Dedifferentiated amniotic fluid mesenchymal stem cell (primary cell): ENCODE results near the gene GFRA1.
A peak's percentile ranks its signal among the peaks of the same experiment; 100 is the strongest.

ENCODE experiments used
- DNase-seq: peaks from one replicate; pipeline ENCODE4 v3.0.0-alpha.2; 2016; ENCODE audit errors: extremely low spot score

The GFRA1 gene

DNA sequence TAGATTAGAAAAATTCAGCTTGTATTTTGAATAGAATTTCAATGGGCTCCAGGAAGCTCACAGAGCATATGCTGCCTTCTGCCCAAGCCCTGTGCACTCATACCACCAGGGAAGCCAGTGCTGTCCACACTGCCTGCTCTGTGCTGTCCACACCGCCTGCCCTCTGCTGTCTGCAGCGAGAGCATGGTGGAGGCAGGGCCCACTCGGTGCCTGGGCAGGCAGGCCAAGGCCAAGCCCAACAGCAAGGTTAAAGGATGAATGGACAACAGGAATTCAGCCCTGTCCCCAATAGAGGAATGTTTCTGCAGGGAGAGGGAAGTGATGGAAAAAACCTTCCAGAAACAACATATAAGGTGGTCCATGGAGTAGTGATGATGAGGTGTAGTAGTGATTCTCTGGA is 146.8 kb downstream of the GFRA1 start:
- DNase-seq: no peak

DNA sequence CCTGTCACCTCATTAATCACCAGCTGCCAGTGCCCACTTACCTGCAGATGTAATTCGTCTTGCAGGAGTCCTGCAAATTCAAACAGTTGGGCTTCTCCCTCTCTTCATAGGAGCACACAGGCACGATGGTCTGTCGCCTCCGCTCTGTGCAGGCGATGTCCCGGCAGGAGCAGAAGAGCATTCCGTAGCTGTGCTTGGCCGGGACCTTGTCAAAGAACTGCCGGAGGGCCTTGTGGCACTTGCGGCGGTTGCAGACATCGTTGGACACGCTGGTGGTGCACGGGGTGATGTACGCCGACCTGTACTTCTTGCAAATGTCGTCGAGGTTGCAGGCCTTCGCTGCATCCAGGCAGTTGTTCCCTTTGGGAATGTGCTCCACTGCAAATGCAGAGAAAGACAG is 147.8 kb downstream of the GFRA1 start:
- DNase-seq: no peak

DNA sequence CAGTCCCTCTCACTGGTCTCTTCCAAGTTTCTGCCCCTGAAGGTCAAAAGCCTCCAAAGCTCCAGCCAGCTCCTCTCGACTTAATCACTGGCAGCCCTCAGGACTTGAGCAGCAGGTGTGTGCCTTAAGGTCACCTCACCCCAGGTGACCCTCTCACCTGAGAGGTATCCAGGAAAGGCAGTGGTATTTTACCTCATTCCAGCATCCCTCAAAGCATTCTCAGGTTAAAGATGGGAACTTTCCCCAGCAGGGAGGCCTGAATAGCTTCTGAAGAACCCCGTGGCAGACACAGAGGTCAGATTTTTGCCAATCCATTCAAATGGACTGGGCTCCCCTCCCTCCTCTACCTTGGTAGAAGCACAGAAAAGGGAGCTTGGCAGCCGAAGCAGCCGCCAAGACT is 148.2 kb downstream of the GFRA1 start:
- DNase-seq: no peak

DNA sequence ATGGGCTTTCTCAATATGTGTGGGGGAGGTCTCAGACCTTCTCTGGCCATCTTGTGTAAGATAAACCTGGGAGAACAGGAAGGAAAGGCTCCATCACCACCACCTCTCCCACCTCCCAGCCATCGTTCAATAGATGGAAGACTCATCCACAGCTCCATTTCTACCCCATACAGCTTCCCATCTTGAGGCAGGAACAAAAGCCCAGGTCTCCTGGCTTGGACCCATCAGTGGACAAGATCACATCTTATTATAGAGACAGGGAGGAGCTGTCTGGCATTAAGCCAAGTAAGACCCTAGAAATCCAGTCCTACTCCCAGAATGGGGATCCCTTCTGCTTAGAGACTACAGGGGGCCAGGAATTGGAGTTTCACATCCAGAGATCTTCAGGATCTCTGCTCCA is 150.3 kb downstream of the GFRA1 start:
- no peak for DNase-seq

DNA sequence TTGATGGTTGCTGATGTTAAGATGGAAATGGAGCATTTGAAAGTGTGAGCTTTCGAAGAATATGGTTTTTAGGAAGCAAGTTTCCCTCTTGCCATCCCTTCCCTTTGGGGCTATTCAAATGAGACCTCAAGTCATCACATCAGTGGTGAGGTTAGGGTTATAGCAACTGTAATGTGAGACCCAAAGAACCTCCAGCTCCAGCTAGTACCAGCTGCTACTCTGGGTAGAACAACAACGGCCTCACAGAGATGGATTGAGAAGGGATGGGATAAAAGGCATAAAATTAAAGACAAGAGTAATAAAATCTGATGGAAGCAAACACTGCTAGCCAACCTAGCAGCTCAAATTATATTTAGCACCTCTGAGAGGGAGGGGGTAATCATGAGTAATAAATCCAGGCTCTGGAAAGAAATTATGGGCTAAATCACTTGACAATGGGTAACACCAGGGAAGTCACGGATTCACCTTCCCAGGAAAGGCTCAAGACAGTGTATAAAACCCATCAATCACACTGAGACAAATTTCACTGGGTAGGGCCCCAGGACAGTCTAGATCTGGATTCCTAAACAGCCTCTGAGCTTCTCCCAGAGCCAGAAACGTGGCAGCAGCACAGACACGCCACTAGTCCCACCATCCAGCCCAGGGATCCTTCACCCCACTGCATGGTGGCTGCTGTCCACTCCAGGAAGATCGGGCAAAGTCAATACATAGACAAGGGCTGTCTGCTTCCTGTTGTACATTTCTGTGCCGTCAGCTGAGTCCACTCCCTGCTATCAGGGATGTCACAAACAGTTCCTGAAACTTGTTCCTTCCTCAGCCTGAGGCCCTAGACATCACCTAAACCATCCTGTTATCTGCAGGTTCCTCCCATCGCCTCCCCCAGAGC is 151.1 kb downstream of the GFRA1 start:
- DNase-seq: no peak

DNA sequence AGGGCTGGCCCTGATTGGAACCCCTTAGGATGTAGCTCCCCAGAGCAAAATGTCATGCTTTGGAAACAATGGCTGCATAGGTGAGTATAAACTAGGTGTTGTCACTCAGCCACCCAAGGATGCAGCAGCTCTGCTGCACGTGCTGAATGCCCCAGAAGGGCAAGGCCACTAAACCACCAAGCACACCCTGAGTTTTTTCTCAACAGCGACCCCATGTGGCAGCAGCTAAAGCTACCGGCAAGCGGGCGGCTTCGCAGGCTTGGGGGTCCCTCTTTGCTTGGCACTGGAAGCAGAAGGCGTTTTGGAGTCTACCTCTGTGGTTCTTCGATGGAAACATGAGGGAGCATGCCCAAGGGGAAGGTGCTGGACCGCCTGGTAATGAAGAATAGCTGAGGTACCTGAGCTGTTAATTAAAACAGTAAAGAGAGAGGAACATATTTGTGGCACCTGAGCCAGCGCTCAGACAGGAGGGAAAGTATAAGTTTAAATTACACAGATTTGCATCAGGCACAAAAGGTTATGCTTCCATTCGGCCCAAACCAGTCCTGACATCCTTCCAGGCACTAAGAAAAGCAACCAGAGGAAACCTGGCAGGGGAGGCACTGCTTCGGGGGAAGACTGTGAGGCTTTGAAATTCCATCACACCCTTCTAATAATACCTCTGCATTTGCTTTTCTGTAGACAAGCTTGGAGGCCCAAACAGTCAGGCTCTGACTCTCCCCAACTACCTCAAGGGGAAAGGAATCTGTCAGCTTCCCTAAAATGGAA is 152.1 kb downstream of the GFRA1 start:
- no peak for DNase-seq

DNA sequence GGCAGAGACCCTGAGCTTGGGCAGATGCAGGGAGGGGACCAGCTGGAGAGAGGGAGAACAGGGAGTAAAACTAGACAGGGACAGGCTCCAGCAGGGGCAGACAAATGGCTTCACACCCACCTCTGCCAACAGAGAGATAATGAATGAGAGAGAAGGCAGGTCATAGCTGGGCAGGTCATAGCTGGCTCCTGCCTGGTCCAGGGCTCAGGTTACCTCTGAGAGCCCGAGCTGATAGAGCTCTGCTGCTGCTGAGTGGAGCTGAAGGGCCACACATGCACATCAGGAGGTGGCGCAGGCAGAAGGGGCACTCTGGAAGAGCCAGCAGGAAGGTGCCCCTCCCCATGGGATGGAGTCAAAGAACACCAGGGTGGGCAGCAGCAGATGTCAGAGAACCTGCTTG is 154.2 kb downstream of the GFRA1 start:
- DNase-seq: no peak

DNA sequence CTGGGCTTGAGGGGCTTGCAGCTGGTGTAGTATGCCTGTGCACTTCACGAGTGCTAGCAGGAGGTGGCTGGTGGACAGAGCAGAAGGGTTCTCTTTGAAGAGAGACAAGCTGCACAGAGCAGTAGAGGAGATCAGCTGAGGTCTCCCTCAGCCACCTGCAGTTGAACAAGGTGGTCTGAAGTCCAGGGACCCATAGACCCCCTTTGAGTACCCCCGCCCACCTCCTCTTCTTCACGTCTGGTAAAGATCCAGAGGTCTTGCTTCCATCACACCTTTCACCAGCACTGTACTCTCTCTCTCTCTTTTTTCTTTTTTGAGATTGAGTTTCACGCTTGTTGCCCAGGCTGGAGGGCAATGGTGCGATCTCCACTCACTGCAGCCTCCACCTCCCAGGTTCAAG is 157.2 kb downstream of the GFRA1 start:
- DNase-seq: no peak

DNA sequence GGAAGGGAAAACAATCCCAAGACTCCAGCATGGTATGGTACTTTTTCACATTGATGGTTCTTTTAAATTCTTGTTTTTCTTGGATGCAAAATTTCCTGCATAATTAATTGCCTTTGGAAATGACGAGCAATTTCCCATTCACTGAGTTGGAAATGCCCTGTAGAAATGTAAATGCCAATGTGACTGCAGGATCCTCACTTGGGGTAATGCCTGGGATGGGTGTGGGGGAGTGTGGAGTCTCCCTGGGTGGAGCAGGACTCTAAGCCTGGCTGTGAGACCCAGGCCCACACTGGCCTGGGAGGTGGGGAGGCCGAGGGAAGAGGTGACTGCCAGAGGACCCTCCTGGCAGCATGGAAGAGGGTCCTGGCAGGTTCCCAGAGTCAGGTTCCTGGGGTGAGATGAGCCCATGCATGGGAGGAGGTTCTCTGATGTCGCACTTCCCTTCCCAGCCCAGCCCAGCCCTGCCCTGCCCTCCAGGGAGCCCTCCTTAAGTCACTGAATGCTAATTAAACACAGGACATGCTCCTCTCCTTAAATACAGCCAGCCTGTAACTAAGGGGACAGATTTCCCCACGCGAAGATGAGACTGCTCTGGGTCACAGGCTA is 157.9 kb downstream of the GFRA1 start:
- no peak for DNase-seq

DNA sequence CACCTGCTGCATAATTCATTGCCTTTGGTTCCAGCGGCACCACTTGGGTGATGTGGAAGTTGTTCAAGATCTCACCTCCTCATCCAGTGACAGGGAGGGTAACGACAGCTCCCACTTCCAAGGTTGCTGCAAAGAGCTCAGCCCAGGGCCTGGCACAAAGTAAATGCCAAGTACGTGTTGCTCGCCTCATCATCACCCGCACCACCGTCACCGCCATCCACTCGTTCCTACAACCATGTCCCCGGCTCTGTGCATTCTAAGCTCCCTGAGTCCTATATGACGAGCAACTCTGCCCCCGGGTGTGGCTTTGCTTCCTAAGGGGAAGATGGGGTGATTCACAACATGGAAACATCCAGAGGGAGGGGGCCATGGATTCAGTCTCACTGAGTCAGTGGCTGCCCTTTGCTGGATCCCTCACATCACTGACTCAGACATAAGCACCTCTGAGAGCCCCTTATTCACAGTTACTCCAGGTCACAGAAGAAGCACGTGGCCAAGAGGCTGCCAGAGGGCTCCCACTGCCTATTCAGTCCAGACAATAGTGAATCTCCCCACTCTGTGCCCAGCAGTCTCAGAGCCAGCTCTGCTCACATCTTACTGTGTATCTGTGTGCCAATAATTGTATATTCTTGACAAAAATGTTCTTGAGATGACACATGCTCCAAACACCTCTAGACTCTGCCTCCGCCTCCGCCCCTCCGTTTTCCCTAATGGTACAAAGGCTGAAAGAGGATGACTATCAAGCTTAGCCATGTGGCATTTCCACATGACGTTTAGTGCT is 159.1 kb downstream of the GFRA1 start:
- DNase-seq: peak; percentile 20

DNA sequence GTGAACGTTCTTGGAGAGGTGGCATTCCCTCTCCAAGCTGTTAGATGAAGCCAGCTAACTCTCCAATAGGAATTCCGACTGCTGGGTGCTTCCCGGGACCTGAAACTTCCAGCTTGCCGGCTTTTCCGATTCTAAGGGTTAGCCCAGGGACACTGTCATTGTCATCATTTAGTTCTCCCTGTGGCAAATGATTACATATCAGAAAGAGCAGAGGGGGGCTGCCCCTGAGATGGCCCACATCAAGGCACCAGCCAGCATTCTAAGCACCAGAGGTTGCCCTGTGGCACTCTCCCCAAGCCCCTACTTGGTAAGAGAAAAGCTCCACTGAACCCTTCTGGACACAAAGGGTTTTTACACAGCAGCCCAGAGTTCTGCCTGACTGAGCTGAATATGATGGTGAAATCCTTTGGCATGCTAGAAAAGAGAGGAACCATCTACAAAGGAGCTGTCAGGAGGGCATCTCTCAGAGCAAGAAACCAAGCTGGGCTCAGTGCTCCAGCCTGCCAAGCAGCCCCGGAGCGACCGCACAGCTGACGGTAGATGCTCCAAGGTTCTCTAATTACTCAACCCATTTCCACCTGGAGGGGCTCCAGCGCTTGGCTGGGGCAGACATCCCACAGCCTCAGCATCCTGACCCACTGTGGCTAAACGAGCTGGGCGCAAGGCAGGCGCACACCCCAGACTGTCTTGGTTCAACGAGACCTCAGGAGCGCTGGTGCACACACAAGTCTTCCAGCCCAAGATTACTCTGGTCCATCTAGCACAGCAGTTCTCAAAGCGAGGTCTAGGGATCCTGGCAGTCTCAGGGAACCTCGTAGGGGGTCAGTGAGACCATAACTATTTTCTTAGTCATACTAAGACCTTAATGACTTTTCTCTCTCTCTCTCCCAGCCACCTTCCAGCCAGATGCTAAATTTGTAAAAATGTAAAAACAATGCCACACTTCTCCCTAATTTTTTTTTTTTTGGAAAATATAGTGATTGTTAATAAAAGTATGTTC is 160.5 kb downstream of the GFRA1 start:
- DNase-seq: no peak

DNA sequence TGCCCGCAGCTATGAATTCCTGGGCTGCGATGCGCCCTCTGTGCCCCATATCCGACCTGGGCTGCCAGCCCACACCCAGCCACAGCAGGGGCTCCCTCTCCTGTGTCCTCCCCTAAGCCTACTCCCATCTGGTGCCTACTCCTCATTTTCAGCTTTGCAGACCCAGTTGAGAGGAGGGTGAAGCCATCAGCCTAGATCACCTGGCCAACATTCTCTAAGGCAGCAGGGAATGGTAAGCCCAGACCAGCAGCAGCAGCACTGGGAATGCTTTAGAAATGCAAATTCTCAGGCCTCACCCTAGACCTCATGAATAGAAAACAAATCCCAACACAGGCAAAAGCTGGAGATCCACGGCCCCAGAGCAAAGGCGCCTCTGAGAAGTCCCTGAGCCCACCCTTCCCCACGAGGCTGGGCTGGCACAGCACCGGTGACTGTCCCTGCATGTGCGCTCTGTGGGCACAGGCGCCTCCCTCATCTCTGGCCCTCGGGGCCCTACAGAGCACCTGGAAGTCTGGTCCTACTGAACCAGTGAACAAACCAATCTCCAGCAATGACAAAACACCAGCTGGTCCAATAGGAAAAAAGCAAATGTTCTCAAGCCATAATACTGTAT is 161.4 kb downstream of the GFRA1 start:
- DNase-seq: no peak

DNA sequence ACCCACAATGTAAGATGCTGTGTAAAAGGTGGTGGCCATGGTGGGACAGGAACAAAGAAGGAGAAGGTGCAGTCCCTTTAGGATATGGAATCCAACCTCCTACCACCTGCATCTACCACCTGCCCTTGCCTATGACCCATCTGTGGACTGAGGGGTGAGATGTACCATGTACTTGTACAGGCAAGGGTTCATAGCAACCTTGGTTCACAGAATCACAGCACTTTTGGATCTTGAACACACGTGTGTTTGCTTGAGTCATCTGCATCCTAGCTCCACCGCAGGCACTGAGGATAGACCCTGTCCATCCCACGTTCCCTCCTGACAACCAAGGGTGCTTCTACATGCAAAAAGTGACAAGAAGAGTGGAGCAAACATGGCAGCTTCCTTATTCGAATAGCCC is 162.3 kb downstream of the GFRA1 start:
- DNase-seq: no peak

DNA sequence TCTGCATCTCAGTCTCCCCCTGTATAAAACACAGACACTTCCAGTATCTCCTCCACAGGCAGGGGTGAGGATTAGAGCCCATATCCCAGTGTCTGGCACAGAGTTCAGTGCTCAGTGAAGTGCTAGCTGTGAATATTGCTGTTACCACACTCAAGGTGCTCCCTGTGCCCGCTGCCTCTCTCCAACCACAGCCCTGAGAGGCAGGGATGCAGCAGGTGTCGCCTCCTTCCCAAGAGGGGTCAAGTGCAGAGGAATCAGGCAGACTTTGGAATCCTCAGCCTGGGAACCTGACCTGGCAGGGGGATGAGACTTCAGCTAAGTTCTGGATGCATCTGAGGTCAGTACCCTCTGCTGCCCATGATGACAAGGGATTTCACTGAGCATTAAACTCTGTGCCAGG is 163.1 kb downstream of the GFRA1 start:
- DNase-seq: no peak

DNA sequence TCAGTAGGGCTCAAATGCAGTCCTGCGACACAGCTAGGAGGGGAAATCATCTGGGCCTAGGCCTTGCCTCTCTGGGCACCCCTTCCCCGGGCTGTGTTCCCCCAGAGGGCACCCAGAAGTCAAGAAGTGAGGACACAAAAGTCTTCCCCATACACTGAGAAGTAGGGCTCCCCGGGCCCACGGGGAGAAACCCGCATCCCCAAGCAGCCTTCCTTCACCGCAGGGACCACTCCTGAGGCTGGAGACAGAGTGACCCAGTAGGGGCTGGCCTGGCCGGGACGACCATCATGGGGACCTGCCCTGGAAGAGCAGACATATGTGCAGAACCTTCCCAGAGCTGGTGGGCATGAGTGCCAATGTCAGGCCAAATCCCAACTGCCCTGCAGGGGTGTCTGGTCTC is 163.5 kb downstream of the GFRA1 start:
- DNase-seq: no peak

DNA sequence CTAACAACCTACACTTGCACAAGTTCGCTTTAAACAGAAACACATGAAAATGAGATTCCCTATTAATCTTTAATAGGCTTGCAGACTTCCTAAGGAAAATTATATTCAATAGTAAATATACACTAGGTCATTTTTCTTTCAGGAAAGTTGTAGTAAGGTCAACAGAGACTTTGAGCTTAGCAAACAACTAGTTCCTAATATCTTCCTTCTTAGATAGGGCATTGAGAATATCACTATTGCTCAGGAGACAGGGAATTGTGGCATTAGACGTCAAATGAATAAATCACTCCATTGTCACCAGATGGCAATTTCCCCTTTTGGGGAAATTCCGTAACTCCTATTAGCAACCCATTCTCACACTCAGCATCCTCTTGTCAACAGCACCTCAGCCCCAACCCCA is 164.9 kb downstream of the GFRA1 start:
- DNase-seq: no peak

DNA sequence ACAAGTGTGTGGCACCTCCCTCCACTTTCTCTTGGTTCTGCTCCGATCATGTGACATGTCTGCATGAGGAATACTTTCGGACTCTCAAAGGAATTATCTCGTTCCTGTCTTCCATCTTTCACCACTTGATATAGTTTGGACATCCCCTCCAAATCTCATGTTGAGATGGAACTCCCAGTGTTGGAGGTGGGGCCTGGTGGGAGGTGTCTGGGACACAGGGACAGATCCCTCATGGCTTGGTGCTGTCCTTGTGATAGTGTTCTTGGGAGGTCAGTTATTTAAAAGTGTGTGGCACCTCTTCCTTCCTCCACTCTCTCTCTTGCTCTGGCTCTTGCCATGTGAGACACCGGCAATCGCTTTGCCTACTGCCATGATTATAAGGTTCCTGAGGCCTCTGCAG is 166.4 kb downstream of the GFRA1 start:
- no peak for DNase-seq

DNA sequence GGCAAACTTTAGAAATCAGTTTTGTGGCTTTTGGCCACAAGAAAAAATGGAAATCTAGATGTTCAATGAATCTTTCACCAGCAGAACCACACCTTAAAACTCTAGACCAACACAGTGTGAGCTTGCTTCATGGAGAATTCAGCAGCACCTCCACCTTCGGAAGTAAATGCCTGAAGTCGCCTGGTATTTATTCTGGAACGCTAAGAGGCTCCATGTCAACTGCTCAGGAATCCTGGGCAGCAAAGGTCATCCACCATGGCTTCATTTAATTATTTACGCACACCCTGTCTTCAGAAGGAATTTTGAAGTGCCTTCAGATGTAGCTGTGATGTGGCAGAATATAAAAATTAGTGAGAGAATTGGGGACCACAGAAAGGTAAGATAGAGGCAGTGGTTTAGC is 167.7 kb downstream of the GFRA1 start:
- DNase-seq: no peak

DNA sequence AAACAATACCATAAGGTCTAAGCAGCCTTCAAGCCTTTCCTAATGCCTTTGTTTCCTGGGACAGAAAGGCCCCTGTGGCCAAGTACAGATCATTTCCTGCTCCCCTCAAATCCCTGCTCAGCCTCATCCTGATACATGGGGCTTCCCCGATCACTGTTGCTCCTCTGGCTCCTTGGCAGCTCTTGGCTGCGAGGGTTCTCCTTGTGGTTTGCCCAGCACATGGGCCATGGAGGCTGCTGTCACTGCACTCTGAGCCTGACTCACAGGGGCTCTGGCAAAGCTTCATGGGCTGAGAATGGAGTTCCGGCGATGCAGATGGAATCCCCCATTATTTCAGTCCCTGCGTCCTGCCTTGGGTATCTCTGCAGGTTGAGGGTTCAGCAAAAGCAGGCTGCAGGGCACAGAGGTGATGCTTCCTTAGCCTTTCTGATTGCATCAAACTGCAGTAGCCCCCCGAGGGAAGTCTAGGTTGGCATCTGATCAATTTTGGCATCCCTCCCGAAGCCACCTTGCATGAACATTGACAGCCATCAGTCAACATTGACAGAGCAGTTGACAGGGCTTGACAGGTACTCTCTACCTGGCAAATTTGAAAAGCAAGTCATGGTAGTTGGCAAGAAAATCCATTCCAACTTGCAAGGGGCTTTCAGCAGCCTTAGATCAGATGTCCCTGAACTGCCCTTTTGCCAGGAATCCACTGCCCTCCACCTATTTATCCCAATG is 168.6 kb downstream of the GFRA1 start:
- DNase-seq: no peak

DNA sequence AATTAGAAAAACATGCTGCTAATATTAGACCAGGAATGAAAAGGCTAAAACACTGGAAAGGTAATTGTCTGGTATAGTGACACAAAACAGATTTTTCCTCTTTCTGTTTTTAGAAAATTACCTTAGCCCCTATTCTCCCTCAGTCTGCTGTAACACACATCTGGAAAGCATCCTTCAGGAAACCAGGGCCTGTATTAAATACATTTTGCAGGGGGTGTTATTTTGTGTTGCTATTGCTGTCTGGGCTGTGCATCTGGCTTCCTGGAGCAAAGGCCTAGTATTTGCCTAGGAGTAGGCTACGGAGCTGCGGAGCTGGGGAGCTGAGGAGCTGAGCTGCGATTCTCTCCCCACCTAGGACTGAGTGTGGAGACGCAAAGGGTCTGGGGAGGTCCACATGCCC is 169.3 kb downstream of the GFRA1 start:
- no peak for DNase-seq
